Choroid plexus epithelial cell (primary cell): Measurements from ENCODE around the gene CFAP58.

Experiments
- DNase-seq: peaks from one replicate; pipeline ENCODE4 v3.0.0-alpha.2; 2010; ENCODE audit warnings: low read depth
- H3K4me3 ChIP-seq: 2 replicates; pipeline ENCODE4 v1.5.1; 2011; ENCODE audit warnings: low read depth, mild to moderate bottlenecking, control low read depth, low read length, moderate library complexity
- TF ChIP-seq, protein P1 (sequence below): conservative IDR thresholded peaks from 2 replicates; pipeline ENCODE4 v1.5.1; 2011; ENCODE audit warnings: low read depth, mild to moderate bottlenecking, control low read depth, inconsistent platforms, low read length, moderate library complexity

The CFAP58 gene

DNA sequence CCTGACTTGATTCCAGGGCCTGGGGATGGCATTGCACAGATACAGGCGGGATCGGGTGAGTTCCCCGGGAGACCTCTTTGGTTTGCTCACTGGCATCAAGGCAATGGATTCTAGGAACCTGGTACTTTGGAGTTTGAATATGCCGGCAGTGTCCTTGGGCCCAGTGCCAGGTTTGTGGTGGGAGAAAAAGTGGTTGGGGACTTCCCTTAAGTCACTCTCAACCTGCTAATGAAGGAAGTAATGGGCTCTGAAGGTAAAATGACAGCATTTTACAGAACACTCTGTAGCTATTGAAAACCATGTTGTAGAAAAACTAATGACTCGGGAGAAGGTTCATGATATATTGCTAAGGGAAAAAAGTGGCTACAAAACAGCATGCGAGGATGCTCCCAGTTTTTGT lies 129.9 kb downstream of the CFAP58 start:
- TF ChIP-seq, protein P1, sequence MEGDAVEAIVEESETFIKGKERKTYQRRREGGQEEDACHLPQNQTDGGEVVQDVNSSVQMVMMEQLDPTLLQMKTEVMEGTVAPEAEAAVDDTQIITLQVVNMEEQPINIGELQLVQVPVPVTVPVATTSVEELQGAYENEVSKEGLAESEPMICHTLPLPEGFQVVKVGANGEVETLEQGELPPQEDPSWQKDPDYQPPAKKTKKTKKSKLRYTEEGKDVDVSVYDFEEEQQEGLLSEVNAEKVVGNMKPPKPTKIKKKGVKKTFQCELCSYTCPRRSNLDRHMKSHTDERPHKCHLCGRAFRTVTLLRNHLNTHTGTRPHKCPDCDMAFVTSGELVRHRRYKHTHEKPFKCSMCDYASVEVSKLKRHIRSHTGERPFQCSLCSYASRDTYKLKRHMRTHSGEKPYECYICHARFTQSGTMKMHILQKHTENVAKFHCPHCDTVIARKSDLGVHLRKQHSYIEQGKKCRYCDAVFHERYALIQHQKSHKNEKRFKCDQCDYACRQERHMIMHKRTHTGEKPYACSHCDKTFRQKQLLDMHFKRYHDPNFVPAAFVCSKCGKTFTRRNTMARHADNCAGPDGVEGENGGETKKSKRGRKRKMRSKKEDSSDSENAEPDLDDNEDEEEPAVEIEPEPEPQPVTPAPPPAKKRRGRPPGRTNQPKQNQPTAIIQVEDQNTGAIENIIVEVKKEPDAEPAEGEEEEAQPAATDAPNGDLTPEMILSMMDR: no peak
- no peak overlapping the region for H3K4me3 ChIP-seq
- no peak for DNase-seq

DNA sequence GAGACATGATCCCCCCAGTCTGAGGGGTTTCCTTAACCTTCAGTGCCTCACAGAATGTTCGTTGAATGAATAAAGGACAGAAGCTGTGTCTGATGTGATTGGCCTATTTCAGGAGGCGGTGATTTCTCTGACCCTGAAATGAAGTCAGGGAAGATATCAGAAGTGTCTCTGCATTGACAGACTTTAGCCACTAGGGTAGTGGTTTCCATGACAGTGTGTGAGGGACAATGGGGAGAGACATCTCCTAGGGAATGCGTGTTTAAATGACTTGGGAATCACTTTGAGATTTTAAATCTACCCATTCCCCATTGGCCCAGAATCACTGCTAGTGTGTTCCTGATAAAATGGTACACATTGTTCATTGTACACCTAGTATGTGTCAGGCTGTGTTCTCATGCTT lies 132.0 kb downstream of the CFAP58 start:
- no peak for DNase-seq
- no peak overlapping the region for H3K4me3 ChIP-seq
- TF ChIP-seq, protein P1: no peak

DNA sequence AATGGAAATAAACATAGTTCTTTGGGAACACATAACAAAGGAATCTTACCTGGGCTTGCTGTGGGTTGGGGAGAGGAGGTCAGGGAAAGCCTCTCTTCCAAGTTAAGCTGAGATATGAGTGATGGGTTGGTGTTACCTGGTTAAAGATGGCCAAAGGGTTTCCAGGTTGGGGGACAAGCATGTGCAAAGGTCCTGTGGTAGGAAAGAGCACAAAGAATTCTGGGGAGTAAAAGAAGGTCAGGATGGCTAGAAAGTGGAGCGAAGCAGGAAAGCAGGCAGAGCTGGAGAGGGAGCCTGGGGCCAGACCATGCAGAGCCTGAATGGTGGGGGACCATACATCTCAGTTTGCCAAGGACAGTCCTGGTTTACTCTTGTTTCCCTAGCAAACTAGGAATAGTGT lies 133.2 kb downstream of the CFAP58 start:
- no peak for DNase-seq
- TF ChIP-seq, protein P1: no peak
- no peak overlapping the region for H3K4me3 ChIP-seq

DNA sequence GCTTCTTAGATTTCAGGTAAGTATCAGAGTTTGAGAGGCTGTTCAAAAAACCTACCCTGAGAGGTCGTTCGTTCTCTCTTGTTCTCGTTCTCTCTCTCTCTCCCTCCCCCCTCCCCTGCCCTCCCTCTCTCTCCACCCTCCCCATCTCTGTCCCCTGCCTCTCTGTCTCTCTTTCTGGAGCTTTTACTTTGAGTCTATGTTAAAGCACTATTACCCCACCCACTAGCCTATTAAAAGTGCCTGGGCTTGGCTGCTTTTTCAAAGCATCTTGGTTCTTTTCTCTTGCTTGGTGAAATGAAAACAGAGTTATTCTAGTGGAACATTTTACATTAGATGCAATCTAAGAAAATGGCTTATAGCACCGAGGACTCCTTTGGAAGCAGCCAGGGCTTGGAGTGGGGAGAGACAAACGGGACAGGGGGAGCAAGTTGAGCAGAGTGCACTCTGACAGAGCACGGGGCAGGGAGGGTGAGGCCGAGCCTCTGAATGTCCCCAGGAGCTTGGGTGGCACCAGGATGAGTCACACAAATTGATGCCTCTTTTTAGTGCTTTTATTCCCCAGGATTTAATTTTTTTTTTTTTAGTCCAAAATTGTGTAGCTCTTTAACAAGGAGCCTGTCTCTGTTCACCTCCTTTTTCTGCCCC lies 134.3 kb downstream of the CFAP58 start:
- TF ChIP-seq, protein P1: no peak
- no peak overlapping the region for H3K4me3 ChIP-seq
- no peak for DNase-seq

DNA sequence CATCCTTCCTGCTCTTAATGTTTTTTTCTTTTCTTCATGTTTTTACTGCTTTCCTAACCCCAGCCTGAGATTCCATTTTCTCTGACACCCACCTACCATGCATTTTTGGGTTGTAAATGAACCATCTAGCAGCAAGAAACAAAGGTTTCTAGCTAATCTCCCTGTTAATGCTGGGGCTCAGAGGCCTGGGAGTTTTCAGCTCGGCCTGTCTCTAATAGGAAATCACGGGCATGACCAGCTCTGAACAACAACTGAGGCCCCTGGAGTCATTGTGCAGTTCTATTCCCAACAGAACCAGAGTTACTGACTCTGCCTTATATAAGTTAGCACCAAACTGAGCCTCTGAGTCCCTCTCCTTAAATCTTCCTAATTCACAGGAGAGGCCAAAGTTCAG lies 134.8 kb downstream of the CFAP58 start:
- H3K4me3 ChIP-seq: no peak overlapping the region
- TF ChIP-seq, protein P1: no peak
- DNase-seq: no peak

DNA sequence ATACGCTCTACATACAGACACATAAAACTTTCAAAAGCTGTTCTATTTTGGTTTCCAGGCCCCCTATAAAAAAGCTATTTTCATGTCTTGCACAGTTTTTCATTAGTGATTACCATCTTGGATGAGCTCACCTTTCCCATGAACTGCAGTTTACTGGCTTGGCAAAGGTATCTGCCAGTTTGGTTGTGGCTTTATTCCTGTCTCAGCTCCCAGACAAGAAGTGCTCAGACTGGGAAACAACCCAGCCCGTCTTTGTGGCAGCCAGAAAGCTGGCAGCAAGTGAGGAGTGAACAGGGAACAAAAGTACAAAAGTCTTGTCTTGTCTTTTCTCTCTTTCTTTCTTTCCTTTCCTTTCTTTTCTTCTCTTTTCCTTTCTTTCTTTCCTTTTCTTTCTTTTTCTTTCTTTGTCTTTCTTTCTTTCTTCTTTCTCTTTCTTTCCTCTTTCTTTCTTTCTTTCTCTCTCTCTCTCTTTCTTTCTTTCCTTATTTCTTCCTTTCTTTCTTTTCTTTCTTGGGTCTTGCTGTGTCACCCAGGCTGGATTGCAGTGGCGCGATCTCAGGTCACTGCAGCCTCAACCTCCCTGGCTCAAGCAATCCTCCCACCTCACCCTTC lies 138.8 kb downstream of the CFAP58 start:
- TF ChIP-seq, protein P1: no peak
- no peak overlapping the region for H3K4me3 ChIP-seq
- no peak for DNase-seq
